Stimulated activated CD4-positive, alpha-beta T cell treated with anti-CD3 and anti-CD28 coated beads, TNF-alpha, amount 100 ng/mL, for 4 hours (primary cell): ENCODE measurements around the gene C2CD5.
"Not testable (repeated sequence)": the region's sequence is repeated elsewhere in the genome, so short reads cannot be mapped to it uniquely, and the experiment has no call there.

Experiments used
- DNase-seq, 3 experiments: peaks; one replicate each; pipeline ENCODE4 v3.0.0-alpha.2; 2020; ENCODE audit warnings: low read depth in 3 of 3

The C2CD5 gene

DNA sequence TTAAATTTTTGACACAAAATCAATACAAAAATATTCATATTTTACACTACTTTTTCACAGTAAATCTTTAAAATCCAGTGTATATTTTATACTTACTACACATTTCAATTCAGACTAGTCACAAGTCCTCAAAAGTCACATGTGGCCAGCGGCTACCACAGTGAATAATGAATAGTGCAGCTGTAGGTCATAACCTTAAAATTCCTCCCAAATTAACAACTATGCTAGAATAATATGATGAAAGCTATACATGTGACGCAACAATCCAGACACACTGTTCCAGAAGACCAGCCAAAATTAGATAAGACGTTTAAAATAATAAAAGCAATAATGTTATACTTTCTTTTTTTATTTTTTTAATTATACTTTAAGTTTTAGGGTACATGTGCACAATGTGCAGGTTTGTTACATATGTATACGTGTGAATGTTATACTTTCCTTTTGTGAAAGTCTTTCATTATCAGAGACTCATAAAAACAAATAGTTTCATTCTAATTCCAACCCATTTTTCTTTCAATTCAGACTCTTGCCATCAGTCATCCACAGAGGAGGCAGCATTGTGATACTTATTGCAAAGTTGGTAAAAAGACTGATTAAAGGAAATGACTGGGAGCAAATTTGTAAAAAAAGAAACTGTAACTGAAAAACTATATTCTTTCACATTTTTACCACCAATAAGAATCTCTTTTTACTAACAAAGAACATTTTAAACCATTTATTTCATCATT lies 67.0 kb downstream of the C2CD5 start:
- no peak for DNase-seq

DNA sequence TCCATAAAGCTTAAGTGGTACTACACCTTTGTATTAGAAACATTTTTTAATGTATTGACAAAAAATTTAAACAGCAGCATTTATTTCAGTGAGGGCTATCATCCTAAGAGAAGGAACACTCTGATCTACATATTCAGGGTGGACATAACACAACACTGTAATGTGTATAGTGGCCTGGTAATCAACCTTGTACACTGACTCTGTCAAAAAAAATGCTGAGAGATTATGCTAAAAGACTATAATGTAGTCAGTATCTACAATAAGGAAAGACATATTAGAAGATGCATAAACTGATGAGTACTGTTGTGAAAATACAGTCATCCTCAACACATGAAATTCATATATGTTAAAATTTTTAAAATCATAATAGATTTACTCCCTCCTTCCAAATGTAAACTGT lies 68.2 kb downstream of the C2CD5 start:
- no peak for DNase-seq

DNA sequence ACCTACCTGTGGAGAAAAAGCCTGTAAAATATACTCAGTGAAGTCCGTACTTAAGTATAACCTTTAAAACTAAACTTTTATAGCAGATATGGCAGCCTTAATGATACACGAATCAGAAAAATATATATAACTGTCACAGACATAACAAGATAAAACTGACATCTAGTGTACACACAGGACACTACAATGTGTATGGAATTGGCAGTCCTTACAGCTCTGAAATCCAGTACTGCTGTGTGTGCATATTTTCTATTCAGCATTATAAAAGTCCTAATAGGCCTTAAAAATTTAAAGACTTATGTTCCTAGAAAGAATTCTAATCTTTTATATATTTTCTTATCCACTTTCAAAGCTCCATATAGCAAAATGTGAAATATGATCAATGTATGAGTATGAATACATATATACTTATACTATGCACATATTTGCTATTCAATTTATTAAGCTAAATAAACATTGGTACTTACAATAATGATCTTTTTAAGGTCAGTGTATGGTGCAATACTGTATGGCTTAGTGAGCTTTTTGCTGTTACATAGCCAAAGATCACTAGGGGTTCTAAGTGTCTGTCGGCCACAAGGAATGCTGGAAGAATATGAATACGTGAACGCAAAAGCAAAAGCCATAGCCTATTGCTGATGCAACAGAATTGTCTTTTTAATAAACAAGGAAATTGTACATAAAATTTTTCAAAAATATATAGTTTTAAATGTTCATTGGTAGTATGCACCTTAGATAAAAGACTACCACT lies 69.2 kb downstream of the C2CD5 start:
- DNase-seq, result no peak

DNA sequence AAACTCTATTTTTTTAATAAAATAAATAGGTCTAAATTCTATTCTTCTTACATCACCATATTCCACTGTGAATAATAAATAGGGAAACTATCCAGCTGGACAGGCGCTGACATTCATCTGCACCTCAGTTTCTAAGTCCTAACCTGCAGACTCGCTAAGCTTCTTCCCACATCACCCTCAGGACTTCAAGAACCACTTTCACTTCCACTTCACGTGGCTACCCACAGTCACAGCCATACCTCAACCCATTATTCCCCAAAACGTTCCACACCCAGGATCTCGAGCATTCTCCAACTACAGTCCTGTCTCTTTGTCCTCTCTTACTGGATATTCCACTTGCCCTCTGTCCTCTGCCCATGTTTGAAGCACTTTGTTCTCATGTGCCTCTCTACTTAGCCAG lies 71.1 kb downstream of the C2CD5 start:
- no peak for DNase-seq

DNA sequence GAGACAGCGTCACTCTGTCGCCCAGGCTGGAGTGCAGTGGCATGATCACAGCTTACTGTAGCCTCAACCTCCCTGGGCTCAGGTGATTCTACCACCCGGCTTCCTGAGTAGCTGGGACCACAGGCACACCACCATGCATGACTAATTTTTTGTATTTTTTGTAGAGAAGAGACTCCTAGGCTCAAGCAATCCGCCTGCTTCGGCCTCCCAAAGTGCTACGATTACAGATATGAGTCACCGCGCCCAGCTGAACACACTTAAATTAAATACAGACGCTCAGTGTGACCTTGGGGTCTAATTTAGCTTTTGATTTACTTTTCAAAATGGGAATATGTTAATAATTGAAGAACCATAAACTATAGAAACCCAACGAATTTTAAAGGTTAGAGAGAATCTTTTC lies 77.2 kb downstream of the C2CD5 start:
- no peak for DNase-seq

DNA sequence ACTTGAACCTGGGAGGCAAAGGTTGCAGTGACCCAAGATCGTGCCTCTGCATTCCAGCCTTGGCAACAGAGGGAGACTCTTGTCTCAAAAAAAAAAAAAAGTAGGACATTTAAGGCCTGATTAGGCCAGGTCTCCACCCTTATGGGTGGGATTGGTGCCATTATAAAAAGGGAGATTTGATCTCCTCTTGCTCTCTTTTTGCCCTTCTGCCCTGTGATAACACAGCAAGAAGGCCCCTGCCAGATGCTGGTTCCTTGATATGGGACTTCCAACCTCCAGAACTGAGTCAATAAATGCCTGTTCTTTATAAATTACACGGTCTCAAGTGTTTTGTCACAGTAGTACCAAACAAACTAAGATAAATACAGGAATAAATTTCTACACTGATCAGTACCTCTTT lies 81.0 kb downstream of the C2CD5 start:
- DNase-seq, result no peak

DNA sequence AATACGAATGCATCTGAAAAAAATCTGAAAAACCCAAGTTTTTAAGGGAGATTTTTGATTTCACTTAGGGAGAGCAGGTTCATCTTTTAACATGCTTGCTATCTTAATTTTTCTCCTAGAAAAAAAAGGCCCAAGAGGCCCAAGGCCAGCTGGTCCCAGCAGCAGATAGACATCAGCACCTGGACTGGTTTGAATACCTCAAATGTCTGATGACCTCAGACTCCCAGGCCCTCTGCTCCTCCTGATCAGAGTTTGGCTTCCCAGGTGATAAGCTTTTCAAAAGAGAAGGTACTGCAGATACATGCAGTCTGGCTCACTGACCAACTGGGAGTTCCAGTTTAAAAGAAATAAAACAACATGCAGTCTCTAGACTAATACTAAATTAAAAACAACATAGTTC lies 82.6 kb downstream of the C2CD5 start:
- no peak for DNase-seq

DNA sequence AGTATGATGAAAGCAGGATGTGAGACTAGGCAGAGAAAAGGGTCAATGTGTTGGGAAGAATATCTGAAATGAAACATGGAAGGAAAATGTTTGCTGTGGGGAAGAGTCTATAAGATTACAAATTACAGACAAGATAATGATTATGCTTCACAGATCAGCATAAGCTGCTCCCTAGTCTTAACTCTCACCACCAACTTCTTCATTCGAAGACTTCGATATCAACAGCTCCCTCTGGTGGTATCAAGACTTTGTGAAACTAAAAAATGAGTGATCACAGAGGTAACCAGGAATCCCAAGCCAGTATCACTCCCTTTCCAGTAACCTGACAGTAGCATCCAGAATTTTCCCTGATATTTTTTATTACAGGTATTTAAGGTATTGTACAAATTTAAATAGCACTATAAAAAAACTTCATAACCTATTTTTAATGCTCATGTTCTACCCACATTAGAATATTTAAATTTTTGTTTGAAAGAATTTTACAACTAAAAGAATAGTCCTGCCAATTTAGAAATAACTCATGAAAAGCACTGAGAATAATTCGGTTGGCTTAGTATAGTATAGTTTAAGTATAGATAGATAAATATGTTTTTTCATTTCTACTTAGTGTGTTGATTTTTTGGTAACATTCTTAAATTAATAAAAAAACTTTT lies 84.4 kb downstream of the C2CD5 start:
- no peak for DNase-seq

DNA sequence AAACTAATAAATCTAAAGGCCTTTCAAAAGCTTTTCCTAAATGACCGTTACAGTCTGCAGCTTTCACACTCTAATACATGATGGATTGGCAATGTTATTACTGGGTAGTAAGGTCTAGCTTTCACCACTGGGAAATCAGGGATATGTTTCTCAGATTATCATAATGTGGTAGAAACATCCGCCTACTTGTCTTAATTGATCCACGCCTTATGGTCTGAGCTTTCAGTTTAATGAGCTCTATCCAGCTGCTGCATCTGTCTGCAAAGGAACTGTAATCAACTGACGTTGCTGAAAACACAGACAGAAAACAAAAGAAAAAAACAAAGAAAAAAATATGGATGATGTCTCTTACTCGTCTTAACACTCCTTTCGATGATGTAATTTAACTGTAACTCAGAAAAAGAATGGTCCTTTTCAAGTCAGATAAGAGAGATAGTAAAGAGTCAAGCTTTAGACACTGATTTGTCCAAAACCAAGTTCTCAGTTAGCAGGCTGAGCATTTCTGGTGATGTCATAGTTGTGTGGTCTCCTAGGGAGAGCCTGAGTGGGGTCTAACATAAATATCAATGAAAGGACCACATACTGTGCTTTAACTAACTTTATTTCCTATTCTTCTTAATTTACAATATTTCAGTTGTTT lies 85.9 kb downstream of the C2CD5 start:
- DNase-seq, result no peak

DNA sequence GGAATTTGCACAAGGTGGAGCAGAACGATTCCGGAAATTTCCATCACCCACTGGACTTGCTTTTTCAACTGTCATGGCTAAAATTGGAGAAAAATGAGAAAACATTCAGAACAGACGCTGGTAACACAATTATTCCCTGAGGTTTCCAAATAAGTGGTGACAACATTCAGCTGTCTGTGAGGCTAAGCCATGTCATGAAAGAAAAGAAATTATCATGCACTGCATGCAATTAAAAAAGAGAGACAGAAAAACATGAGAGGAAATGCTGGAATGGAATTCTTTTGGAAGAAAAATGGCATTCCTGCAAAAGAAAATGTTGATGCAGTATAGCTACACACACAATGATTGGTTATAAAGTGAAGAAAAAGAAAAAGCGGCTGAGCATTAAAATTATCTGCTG lies 87.3 kb downstream of the C2CD5 start:
- DNase-seq, result no peak

DNA sequence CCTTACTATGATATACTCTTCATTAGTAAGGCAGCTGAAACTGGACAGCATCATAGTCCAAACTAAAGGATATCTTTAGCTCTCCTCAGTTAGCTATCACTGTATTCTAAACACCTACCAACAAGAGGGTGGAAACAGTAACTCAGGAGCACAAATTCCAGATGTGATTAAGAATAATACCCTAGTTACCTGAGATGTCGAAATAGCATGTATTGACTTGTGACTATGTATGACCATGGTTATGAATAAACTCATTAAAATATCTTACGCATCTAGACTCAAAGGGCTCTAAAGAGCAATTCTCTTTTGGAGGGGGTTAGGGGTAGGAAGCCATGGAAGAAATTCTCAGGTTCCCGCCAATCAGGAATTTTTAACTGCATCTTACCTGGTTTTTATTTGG lies 90.8 kb downstream of the C2CD5 start:
- no peak for DNase-seq

DNA sequence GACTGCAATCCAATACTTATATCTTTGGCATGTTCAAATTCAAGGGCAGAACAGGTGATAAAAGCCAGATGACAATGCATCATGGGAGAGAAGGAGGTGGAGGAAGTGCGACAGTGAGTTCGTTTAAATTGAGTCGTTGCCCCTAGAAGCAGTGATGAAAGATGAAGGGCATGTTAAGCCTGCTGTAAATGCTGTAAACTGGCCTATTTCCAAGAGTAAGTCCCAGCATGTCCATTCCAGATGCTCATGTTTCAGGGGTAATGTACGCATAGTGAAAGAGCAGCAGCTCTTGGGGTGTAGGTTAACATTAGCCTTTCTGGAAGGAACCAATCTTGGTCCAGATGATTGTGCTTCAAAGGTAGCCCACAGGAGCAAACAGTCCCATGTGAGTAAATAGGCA lies 97.1 kb downstream of the C2CD5 start:
- DNase-seq, result no peak

DNA sequence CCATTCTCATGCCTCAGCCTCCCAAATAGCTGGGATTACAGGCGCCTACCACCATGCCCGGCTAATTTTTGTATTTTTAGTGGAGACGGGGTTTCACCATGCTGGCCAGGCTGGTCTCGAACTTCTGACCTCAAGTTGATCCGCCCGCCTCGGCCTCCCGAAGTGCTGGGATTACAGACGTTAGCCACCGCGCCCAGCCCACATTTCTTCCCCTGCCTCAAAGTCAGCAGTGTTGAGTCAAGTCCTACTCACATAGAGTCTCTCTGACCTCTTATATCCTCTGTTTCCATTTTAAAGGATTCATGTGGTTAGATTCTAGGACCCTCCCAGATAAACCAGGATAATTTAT lies 100.1 kb downstream of the C2CD5 start:
- DNase-seq, result not testable (repeated sequence)

DNA sequence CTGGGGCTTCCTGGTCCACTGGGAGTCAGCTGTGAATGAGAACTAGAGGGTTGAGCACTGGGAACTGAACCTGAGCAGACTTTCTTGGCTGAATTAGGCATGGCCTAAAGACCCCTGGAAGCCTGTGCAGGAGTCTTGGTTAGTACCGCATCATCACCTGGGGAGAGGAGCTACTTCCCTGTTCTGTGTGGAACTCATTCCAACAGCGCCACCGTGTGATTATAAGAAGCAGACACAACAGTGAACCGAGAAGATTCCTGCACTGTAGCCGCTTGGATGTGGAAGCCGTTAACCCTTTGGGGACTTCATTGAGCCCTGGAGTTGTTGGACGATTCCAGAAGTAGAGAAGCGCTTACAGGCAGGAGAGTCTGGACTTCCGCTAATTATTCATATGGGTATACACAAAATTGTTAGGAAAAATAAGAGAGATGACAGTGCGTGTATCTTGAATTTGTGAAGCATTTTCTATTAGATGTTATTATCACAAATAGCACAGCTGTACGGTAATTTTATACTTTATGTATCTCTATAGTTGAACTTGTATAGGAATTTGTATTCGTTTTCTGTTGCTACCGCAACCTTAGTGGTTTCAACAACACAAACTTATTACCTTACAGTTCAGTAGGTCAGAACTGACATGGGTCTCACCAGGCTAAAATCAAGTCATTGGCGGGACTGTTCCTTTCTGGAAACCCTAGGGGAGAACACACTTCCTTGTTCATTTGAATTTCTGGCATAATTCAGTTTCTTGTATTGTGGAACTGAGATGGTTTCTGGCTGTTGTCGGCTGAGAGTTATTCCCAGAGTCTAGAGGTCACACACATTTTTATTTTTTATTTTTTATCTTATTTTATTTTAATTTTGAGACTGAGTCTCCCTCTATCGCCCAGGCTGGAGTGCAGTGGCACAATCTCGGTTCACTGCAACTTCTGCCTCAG lies 100.7 kb downstream of the C2CD5 start:
- DNase-seq, result peak; percentile 8 to 54 (median 15)

DNA sequence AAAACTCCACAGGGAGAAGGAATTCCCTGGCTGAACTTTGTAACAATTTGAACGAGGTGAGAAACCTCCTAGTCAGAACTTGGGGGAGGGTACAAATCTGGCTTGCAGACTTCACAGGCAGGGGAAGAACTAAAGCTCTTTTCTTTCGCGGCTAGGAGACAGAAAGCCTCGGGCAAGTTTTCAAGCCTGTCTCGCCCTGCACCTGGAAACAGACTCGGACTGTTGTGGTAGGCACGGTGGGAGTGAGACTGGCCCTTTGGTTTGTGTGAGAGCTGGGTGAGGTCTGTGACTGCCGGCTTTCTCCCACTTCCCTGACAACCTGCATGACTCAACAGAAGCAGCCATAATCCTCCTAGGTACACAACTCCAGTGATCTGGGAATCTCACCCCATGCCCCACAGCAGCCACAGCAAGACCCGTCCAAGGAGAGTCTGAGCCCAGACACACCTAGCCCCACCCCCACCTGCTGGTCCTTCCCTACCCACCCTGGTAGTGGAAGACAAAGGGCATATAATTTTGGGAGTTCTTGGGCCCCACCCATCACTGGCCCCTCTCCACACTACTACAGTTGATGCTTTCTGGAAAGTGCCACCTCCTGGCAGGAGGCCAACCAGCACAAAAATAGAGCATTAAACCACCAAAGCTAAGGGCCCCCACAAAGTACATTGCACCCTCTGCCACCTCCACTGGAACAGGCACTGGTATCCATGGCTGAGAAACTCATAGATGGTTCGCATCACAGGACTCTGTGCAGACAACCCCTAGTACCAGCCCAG lies 107.1 kb downstream of the C2CD5 start:
- no peak for DNase-seq

DNA sequence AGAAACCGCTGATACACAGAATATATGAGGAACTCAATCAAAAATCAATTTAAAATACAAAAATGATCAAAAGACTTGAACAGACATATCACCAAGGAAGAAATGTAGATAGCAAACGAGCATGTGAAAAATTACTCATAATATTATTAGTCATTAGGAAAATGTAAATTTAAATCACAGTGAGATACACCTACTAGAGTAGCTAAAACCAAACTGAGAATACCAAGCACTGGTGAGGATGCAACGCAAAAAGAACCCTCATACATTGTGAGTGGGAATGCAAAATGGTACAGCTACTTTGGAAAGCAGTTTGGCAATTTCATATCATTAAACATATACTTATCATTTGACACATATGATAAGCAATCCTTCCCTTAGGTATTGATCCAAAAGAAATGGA lies 108.8 kb downstream of the C2CD5 start:
- DNase-seq, result no peak

DNA sequence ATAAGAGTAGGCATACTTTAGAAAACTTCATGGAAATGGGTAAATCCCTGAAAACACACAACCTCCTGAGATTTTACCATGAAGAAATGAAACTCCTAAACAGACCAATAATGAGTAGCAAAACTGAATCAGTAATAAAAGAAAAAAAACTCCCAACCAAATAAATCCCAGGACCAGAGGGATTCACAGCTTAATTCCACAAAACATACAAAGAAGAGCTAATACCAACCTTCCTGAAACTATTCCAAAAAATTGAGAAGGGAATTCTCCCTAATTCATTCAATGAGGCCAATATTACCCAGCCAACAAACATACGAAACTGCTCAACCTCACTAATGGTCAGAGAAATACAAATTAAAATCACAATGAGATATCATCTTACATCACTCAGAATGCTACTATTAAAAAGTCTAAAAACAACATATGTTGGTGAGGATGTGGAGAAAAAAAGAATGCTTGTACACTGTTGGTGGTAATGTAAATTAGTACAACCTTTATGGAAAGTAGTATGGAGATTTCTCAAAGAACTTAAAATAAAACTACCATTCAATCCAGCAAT lies 112.6 kb downstream of the C2CD5 start:
- DNase-seq, result no peak

DNA sequence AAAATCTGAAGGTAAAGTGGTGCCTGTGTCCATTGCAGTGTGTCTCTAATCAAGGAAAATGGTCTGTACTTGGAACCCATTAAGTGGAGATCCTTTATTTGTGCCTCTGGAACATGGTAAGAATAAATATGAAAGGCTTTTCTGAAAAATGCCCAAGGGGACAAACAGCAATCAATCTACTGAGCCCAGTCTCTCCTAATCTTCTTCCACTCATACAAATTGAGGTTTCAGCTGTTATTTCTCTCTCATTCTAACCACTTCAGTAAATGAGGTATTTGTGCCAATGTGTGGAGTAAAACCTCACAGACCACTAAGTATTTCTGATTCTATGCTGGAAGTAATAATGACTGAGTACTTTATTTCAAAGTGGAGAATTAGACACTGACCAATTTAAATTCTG lies 127.5 kb downstream of the C2CD5 start:
- no peak for DNase-seq

DNA sequence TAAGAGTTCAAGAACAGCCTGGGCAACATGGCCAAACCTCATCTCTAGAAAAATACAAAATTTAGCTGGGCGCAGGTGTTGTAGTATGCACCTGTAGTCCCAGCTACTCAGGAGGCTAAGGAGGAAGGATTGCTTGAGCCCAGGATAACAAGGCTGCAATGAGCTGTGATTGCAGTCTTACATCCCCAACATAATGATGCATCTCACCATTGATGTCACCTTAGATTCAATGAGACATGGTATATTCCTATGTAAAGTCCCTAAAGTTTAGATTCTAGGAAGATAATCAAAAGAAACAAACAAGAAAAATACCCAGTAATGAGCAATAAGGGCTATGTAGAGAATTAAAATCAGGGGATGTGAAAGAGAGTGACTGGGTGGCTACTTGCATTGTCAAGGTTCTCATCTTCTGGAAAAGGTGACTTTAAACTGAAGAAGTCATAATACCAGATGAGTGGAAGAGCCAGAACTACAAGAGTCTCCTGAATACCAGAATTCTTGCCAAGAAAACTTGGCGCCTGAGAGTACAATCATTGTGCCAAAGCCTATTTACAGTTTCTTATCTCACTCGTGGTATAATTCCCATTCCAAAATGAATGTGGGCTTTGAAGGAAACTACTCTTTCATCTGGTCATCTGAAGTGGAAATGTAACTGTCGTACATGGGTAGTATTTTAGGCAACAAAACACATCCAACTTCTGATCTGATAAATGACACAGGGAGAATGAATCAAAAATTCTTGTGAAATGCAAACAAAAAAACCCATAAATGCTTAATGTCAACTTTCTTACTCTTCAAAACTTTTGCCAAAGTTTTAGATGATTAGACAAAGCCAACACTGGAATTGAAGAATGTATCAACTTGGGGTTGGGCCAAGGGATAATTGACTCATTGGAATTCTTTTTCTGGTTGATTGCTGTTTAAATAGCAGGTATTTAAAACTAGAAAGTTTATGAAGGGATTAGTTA lies 128.7 kb downstream of the C2CD5 start:
- DNase-seq, result no peak
